Keratinocyte (primary cell): ENCODE data around the gene KDM3A. TPM values are rescaled to one million over a fixed set of nuclear protein-coding genes. Genes with fewer than 3 reads are reported as not detected.

Experiments
- DNase-seq: peaks from one replicate; pipeline ENCODE4 v3.0.0-alpha.2; 2011; ENCODE audit warnings: low read depth, missing footprints, low spot score
- FAIRE-seq: peaks from 2 replicates; lab custom pipeline; 2011; peaks lifted over from hg19 to GRCh38; lab: Jason Lieb, UNC
- H2AFZ ChIP-seq: 2 replicates; pipeline ENCODE4 v1.6.0; 2012; ENCODE audit warnings: low read length, control low read depth, inconsistent platforms; ENCODE audit not compliant: control insufficient read depth
- H3K27ac ChIP-seq: 2 replicates; pipeline ENCODE4 v1.5.1; 2011; ENCODE audit warnings: low read length; ENCODE audit not compliant: control insufficient read depth, insufficient read depth
- H3K27me3 ChIP-seq: 3 replicates; pipeline ENCODE4 v1.6.0; 2011; ENCODE audit warnings: low read length; ENCODE audit not compliant: control insufficient read depth, insufficient read depth; ENCODE audit errors: extremely low read depth
- H3K36me3 ChIP-seq, 2 experiments: 2 replicates in 1 of 2; 3 replicates in 1 of 2; pipeline ENCODE4 v1.5.1; 2011; ENCODE audit warnings: low read length in 2 of 2, mild to moderate bottlenecking in 1 of 2; ENCODE audit not compliant: control insufficient read depth in 2 of 2, insufficient read depth in 2 of 2; ENCODE audit errors: extremely low read depth in 1 of 2
- H3K4me1 ChIP-seq: 3 replicates; pipeline ENCODE4 v1.5.1; 2011; ENCODE audit warnings: low read length; ENCODE audit not compliant: control insufficient read depth, insufficient read depth; ENCODE audit errors: extremely low read depth
- H3K4me2 ChIP-seq: 3 replicates; pipeline ENCODE4 v1.6.0; 2011; ENCODE audit warnings: low read depth, low read length; ENCODE audit not compliant: control insufficient read depth, insufficient read depth; ENCODE audit errors: extremely low read depth
- H3K4me3 ChIP-seq, 3 experiments: fragments of 200-600 bp in 1 of 3; sonication (generic) in 1 of 3; 2 replicates in 2 of 3; 3 replicates in 1 of 3; pipeline ENCODE4 v1.5.1; 2011 to 2016; ENCODE audit warnings: low read length in 3 of 3, mild to moderate bottlenecking in 3 of 3, control low read depth in 2 of 3, inconsistent platforms in 1 of 3, low read depth in 1 of 3, mixed read lengths in 1 of 3, mixed run types in 1 of 3, moderate library complexity in 1 of 3; ENCODE audit not compliant: control insufficient read depth in 2 of 3, insufficient read depth in 2 of 3; ENCODE audit errors: extremely low read depth in 1 of 3
- H3K79me2 ChIP-seq: 2 replicates; pipeline ENCODE4 v1.6.0; 2012; ENCODE audit warnings: low read length; ENCODE audit not compliant: control insufficient read depth, insufficient read depth
- H3K9ac ChIP-seq: 3 replicates; pipeline ENCODE4 v1.6.0; 2011; ENCODE audit warnings: low read length; ENCODE audit not compliant: control insufficient read depth, insufficient read depth; ENCODE audit errors: extremely low read depth
- H3K9me1 ChIP-seq: 3 replicates; pipeline ENCODE4 v1.6.0; 2011; ENCODE audit warnings: low read length; ENCODE audit not compliant: control insufficient read depth, insufficient read depth; ENCODE audit errors: extremely low read depth
- H3K9me3 ChIP-seq: 2 replicates; pipeline ENCODE4 v1.5.1; 2012; ENCODE audit warnings: low read depth, low read length; ENCODE audit not compliant: control insufficient read depth
- H4K20me1 ChIP-seq: 3 replicates; pipeline ENCODE4 v1.6.0; 2011; ENCODE audit warnings: low read length; ENCODE audit not compliant: control insufficient read depth, insufficient read depth; ENCODE audit errors: extremely low read depth
- CTCF ChIP-seq, 3 experiments: IDR thresholded peaks in 1 of 3; conservative IDR thresholded peaks in 1 of 3; optimal IDR thresholded peaks in 1 of 3; 2 replicates in 2 of 3; 3 replicates in 1 of 3; pipeline versions ENCODE3 to v1.5.1; 2011; ENCODE audit warnings: low read length in 3 of 3, mild to moderate bottlenecking in 3 of 3, moderate library complexity in 2 of 3, control low read depth in 1 of 3, inconsistent platforms in 1 of 3; ENCODE audit not compliant: insufficient read depth in 2 of 3; ENCODE audit errors: extremely low read depth in 1 of 3
- EZH2 ChIP-seq: IDR thresholded peaks from one replicate; pipeline ENCODE4 v1.6.1; 2012; ENCODE audit warnings: inconsistent platforms, mild to moderate bottlenecking, low read length, moderate library complexity
- dilution Hi-C: fragments of 300-500 bp; cut with MboI; formaldehyde crosslinking; loops from one replicate; pipeline ENCODE4 v1.7.0; 2020; ENCODE audit warnings: low sequenced_read_pairs; ENCODE audit not compliant: extremely low pct_ligation_motif_present
- polyA plus RNA-seq, 5 experiments: library from polyadenylated mRNA; depleted of rRNA in 3 of 5; stranded (reverse) in 3 of 5; stranded (forward) in 1 of 5; unstranded in 1 of 5; fragments of >200 nt; gene quantifications; 1 replicate in 1 of 5; 2 replicates in 3 of 5; 3 replicates in 1 of 5; pipeline versions ENCODE4 v1.2.1 to v1.2.3, GENCODE V29; 2011 to 2012; ENCODE audit warnings: missing spikeins in 2 of 5, low read depth in 1 of 5, low replicate concordance in 1 of 5

The KDM3A gene
- polyA plus RNA-seq, 1 donor (not counting 4 experiments of a cell fraction or from before 2014, with no cell fraction given) = 32.9 TPM

GRCh38 chr2:86454238-86454637 is 13.1 kb downstream of the KDM3A start:
- Histone ChIP-seq H3K36me3 (peaks cover 0 to 18% of the 10 kb centered on the region in 2 experiments), H3K27ac (no peak overlapping the region), H3K9me3 (no peaks in the 10 kb centered on the region), H3K4me3 (no peak overlapping the region), H3K4me1 (peaks cover 10% of the 10 kb centered on the region), H3K27me3 (no peaks in the 10 kb centered on the region), H3K9ac (no peak overlapping the region), H3K79me2 (no peaks in the 10 kb centered on the region), H2AFZ (no peak overlapping the region), H4K20me1 (no peaks in the 10 kb centered on the region), H3K9me1 (no peaks in the 10 kb centered on the region), H3K4me2 (peak overlapping the region; percentile 41)
- FAIRE-seq = no peak
- dilution Hi-C loops = no loop called here
- DNase-seq = no peak
- no peak for TF ChIP-seq EZH2
- TF ChIP-seq CTCF (optimal IDR thresholded peaks at IDR 0.05 in 1 of 3, IDR thresholded peaks at IDR 0.05 in 1 of 3, conservative IDR thresholded peaks at IDR 0.05 in 1 of 3; ENCODE audit: extremely low read depth in 1 of 3, insufficient read depth in 2 of 3, low read length in 3 of 3) = no peak

- TF ChIP-seq EZH2 (no peak), CTCF (optimal IDR thresholded peaks at IDR 0.05 in 1 of 3, IDR thresholded peaks at IDR 0.05 in 1 of 3, conservative IDR thresholded peaks at IDR 0.05 in 1 of 3; ENCODE audit: extremely low read depth in 1 of 3, insufficient read depth in 2 of 3, low read length in 3 of 3) (no peak)
- no peak for DNase-seq
- Histone ChIP-seq H3K27ac (no peak overlapping the region), H3K9ac (no peak overlapping the region), H3K79me2 (no peaks in the 10 kb centered on the region), H4K20me1 (no peaks in the 10 kb centered on the region), H3K4me3 (no peak overlapping the region), H3K4me1 (peaks cover 10% of the 10 kb centered on the region), H3K27me3 (no peaks in the 10 kb centered on the region), H3K9me3 (no peaks in the 10 kb centered on the region), H2AFZ (no peak overlapping the region), H3K4me2 (no peak overlapping the region), H3K36me3 (peaks cover 0 to 20% of the 10 kb centered on the region in 2 experiments), H3K9me1 (no peaks in the 10 kb centered on the region)
- FAIRE-seq = no peak
- dilution Hi-C loops = no loop called here
Measured at GRCh38 chr2:86455181-86455580, 14.0 kb downstream of the KDM3A start.
